ENCODE measurements around the gene RAB3B. TPM values are rescaled to one million over a fixed set of nuclear protein-coding genes. Genes with fewer than 3 reads are reported as not detected.

Gene RAB3B
- polyA plus RNA-seq, 3 donors = under 0.01 TPM; not detected in 2

DNA sequence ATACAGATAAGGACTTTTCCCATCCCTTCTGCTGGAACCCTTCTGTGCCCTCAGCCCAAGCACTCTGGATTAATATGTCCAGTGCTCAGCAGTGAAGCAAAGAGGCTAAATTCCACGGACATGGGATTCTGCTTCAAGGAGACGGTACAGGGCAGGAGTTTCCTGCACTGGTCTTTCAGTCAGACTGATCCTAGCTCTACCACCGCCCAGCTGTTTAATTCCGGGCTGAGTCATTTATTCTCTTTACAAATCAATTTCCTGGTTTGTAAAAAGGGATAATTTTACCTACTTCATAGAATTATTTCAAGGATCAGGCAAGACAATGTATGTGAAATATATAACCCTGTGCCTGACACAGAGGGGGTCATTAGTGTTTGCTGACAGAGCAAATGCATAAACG lies 70.4 kb downstream of the RAB3B start:
- Histone ChIP-seq H3K36me3 (replicated peaks in 1 of 2; ENCODE audit: control insufficient read depth in 1 of 2, insufficient read depth in 2 of 2, low read length in 2 of 2) (no peaks in the 10 kb centered on the region), H3K79me2 (ENCODE audit: insufficient read depth, low read length) (no peaks in the 10 kb centered on the region), H2AFZ (ENCODE audit: insufficient read depth, low read depth, low read length, poor library complexity, severe bottlenecking) (no peak overlapping the region), H3K27ac (ENCODE audit: low read depth in 1 of 2, low read length in 2 of 2) (no peak overlapping the region), H3K9ac (ENCODE audit: insufficient read depth, low read length, poor library complexity, severe bottlenecking) (no peak overlapping the region), H3K4me1 (ENCODE audit: control insufficient read depth in 1 of 2, insufficient read depth in 2 of 2, low read length in 2 of 2) (no peaks in the 10 kb centered on the region), H3K9me3 (replicated peaks in 1 of 2; ENCODE audit: control insufficient read depth in 1 of 2, insufficient read depth in 1 of 2, low read length in 2 of 2) (no peaks in the 10 kb centered on the region), H3K4me3 (replicated peaks in 1 of 3; ENCODE audit: low read depth in 2 of 3, low read length in 3 of 3) (no peak overlapping the region), H3K4me2 (replicated peaks; ENCODE audit: extremely low read depth, low read length, poor library complexity, severe bottlenecking) (no peak overlapping the region), H4K20me1 (ENCODE audit: insufficient read depth, low read length) (no peaks in the 10 kb centered on the region), H3K27me3 (ENCODE audit: control insufficient read depth in 2 of 2, insufficient read depth in 2 of 2, low read length in 2 of 2) (no peaks in the 10 kb centered on the region)
- Mint-ChIP-seq H3K4me3 (no peak overlapping the region), H3K36me3 (no peaks in the 10 kb centered on the region), H3K9me3 (peaks cover 0 to 3% (median 0%) of the 10 kb centered on the region in 7 donors), H3K27ac (no peak overlapping the region), H3K4me1 (no peaks in the 10 kb centered on the region), H3K27me3 (ENCODE audit: low read depth in 3 of 3) (peaks cover 7 to 26% (median 13%) of the 10 kb centered on the region in 3 donors)
- intact Hi-C loops (cut with micrococcal nuclease) = no loop called here
- TF ChIP-seq, protein P1, sequence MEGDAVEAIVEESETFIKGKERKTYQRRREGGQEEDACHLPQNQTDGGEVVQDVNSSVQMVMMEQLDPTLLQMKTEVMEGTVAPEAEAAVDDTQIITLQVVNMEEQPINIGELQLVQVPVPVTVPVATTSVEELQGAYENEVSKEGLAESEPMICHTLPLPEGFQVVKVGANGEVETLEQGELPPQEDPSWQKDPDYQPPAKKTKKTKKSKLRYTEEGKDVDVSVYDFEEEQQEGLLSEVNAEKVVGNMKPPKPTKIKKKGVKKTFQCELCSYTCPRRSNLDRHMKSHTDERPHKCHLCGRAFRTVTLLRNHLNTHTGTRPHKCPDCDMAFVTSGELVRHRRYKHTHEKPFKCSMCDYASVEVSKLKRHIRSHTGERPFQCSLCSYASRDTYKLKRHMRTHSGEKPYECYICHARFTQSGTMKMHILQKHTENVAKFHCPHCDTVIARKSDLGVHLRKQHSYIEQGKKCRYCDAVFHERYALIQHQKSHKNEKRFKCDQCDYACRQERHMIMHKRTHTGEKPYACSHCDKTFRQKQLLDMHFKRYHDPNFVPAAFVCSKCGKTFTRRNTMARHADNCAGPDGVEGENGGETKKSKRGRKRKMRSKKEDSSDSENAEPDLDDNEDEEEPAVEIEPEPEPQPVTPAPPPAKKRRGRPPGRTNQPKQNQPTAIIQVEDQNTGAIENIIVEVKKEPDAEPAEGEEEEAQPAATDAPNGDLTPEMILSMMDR (IDR thresholded peaks at IDR 0.05) = no peak
- no peak for DNase-seq
- 88% methylated on average over 2 of the region's 5 CpGs for WGBS (ENCODE audit: insufficient coverage)

DNA sequence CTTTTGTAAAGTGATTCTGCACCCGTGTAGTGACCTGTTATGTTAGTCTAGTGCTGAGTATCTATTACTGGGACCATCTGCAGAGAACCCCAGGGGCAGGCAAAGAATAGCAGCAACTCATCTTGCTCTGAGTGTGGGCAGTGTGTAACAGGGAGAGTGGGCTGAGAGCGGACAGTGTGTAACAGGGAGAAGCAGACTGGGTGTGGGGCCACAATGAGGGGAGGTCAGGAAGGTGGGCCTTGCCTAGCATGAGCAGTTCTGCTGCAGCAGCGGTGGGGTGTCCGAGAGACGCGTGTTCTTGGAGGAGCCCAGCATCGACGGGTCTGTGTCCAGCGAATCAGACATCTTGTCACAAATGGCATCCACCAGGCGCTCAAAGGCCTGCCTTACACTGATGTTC lies 70.8 kb downstream of the RAB3B start:
- TF ChIP-seq, protein P1 (IDR thresholded peaks at IDR 0.05) = no peak
- Histone ChIP-seq H2AFZ (ENCODE audit: insufficient read depth, low read depth, low read length, poor library complexity, severe bottlenecking) (no peak overlapping the region), H3K4me1 (ENCODE audit: control insufficient read depth in 1 of 2, insufficient read depth in 2 of 2, low read length in 2 of 2) (no peaks in the 10 kb centered on the region), H3K79me2 (ENCODE audit: insufficient read depth, low read length) (no peaks in the 10 kb centered on the region), H3K27ac (ENCODE audit: low read depth in 1 of 2, low read length in 2 of 2) (no peak overlapping the region), H3K9ac (ENCODE audit: insufficient read depth, low read length, poor library complexity, severe bottlenecking) (no peak overlapping the region), H3K4me2 (replicated peaks; ENCODE audit: extremely low read depth, low read length, poor library complexity, severe bottlenecking) (no peak overlapping the region), H3K4me3 (replicated peaks in 1 of 3; ENCODE audit: low read depth in 2 of 3, low read length in 3 of 3) (no peak overlapping the region), H4K20me1 (ENCODE audit: insufficient read depth, low read length) (no peaks in the 10 kb centered on the region), H3K36me3 (replicated peaks in 1 of 2; ENCODE audit: control insufficient read depth in 1 of 2, insufficient read depth in 2 of 2, low read length in 2 of 2) (no peaks in the 10 kb centered on the region), H3K9me3 (replicated peaks in 1 of 2; ENCODE audit: control insufficient read depth in 1 of 2, insufficient read depth in 1 of 2, low read length in 2 of 2) (no peaks in the 10 kb centered on the region), H3K27me3 (ENCODE audit: control insufficient read depth in 2 of 2, insufficient read depth in 2 of 2, low read length in 2 of 2) (peaks cover 0 to 1% of the 10 kb centered on the region in 2 donors)
- H3K4me1 Mint-ChIP-seq = no peaks in the 10 kb centered on the region
- DNase-seq = no peak
- H3K4me3 Mint-ChIP-seq = no peak overlapping the region
- H3K27ac Mint-ChIP-seq = peak overlapping the region in 1 of 7 donors; percentile 17
- H3K27me3 Mint-ChIP-seq (ENCODE audit: low read depth in 3 of 3) = peaks cover 7 to 30% (median 13%) of the 10 kb centered on the region in 3 donors
- intact Hi-C loops (cut with micrococcal nuclease) = no loop called here
- peaks cover 0 to 3% (median 0%) of the 10 kb centered on the region in 7 donors for H3K9me3 Mint-ChIP-seq
- no peaks in the 10 kb centered on the region for H3K36me3 Mint-ChIP-seq
- over 99% methylated on average over 9 of the region's 10 CpGs for WGBS (ENCODE audit: insufficient coverage)

Measured in CD14-positive monocyte (primary cell).